Nephron progenitor cell (in vitro differentiated cells): ENCODE results near the gene CNGA1.
A peak's percentile ranks its signal among the peaks of the same experiment; 100 is the strongest.
"Not testable (repeated sequence)": the region's sequence is repeated elsewhere in the genome, so short reads cannot be mapped to it uniquely, and the experiment has no call there.

Source experiments
- DNase-seq: peaks from one replicate; pipeline ENCODE4 v3.0.0; 2021
- H3K27ac Mint-ChIP-seq: 2 replicates; pipeline ENCODE4 v1.8.0; 2021; ENCODE audit warnings: mild to moderate bottlenecking, moderate library complexity, mixed read lengths
- H3K27me3 Mint-ChIP-seq: 2 replicates; pipeline ENCODE4 v1.8.0; 2021; ENCODE audit warnings: mild to moderate bottlenecking, low read depth, mixed read lengths; ENCODE audit not compliant: poor library complexity
- H3K36me3 Mint-ChIP-seq: 2 replicates; pipeline ENCODE4 v1.8.0; 2021; ENCODE audit warnings: low read depth, mixed read lengths
- H3K4me1 Mint-ChIP-seq: 2 replicates; pipeline ENCODE4 v1.8.0; 2021; ENCODE audit warnings: mixed read lengths
- H3K4me3 Mint-ChIP-seq: 2 replicates; pipeline ENCODE4 v1.8.0; 2021; ENCODE audit warnings: mild to moderate bottlenecking, moderate library complexity, mixed read lengths
- H3K9me3 Mint-ChIP-seq: 2 replicates; pipeline ENCODE4 v1.8.0; 2021; ENCODE audit warnings: mild to moderate bottlenecking, moderate library complexity, mixed read lengths
- CTCF ChIP-seq: fragments of 200-600 bp; sonication (generic); IDR thresholded peaks from 2 replicates; pipeline ENCODE4 v1.5.0; 2021; ENCODE audit warnings: antibody characterized with exemption

Gene CNGA1

DNA sequence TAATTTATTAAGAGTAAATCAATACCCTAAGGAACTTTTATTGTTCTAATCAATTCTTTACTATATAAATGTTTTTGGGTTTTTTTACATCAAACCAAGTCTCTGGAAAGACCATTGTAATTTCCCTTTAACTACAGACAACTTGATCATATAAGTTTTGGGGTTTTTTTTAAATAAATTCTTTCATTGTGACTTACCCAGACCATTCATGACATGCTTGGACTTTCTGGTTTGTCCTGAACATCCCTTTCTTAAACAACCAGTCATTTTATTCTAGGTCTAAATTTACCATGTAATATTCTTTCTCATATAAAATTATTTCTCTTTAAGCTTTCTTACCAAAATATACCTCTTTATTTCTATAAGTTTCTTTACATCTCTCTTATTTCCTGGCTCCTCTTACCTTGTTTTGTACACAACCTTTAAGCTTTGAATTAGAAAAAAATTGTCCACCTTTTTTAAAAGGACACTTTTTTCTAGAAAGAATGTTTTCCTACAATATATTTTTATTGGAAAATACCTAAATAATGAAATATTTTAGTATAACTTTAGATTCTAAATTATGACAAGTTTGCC is 8.4 kb downstream of the CNGA1 start:
- DNase-seq = no peak
- Mint-ChIP-seq H3K27ac (no peak overlapping the region), H3K9me3 (peaks cover 72% of the 10 kb centered on the region), H3K4me1 (no peaks in the 10 kb centered on the region), H3K27me3 (no peaks in the 10 kb centered on the region), H3K36me3 (no peaks in the 10 kb centered on the region), H3K4me3 (no peak overlapping the region)
- TF ChIP-seq CTCF = no peak

GRCh38 chr4:48005781-48006180 is 10.7 kb downstream of the CNGA1 start:
- Mint-ChIP-seq H3K27ac (no peak overlapping the region), H3K27me3 (no peaks in the 10 kb centered on the region), H3K4me1 (no peaks in the 10 kb centered on the region), H3K9me3 (peaks cover 59% of the 10 kb centered on the region), H3K4me3 (no peak overlapping the region), H3K36me3 (no peaks in the 10 kb centered on the region)
- no peak for TF ChIP-seq CTCF
- no peak for DNase-seq

- not testable (repeated sequence) for DNase-seq
- H3K9me3 Mint-ChIP-seq = peaks cover 54% of the 10 kb centered on the region
Measured at GRCh38 chr4:48003568-48003967, 12.9 kb downstream of the CNGA1 start.

DNA sequence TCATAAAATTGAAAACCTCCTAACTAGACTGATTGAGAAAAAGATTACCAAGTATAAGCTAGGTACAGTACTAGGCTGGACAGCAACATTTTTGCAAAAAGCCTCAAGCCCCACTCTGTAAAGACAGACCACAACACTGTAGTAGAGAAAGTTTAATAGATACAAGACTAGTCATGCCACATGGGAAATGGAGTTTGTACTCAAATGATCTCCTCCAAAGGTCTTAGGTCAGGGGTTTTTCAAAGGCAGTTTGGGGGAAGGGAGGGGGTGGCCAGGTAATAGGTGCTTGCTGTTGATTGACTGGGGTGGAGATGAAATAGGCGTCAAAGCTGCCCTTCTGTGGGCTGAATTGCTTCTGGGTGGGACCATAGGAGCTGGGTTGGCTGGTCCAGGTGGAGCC is 14.2 kb downstream of the CNGA1 start:
- Mint-ChIP-seq H3K27me3 (no peaks in the 10 kb centered on the region), H3K4me3 (no peak overlapping the region), H3K4me1 (no peaks in the 10 kb centered on the region), H3K9me3 (peaks cover 49% of the 10 kb centered on the region), H3K27ac (no peak overlapping the region), H3K36me3 (no peaks in the 10 kb centered on the region)
- DNase-seq = no peak
- no peak for TF ChIP-seq CTCF

More at GRCh38 chr4:48003568-48003967, 12.9 kb downstream of the CNGA1 start:
- H3K4me3 Mint-ChIP-seq, H3K4me1 Mint-ChIP-seq, H3K27me3 Mint-ChIP-seq, H3K36me3 Mint-ChIP-seq, H3K27ac Mint-ChIP-seq: not testable (repeated sequence)
- peak; percentile 19 for TF ChIP-seq CTCF

DNA sequence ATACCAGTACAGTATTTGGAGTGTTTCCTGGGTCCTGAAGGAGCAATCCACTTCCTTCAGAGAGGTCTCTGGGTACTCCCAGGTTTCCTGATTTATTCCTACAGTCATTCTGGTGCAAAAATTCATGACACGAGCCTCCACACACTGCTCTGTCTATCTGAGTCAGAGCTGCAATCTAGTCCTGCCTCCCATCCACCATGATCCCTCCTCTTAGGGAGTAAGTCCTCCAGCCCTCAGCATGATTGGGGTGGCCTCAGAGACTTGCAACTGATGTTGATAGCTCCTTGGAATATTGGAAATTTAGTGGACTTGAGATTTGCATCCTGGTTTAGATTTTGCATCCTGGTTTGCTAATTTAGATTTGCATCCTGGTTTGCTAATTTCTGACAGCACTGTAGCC is 20.5 kb downstream of the CNGA1 start:
- no peak for TF ChIP-seq CTCF
- Mint-ChIP-seq H3K9me3 (peaks cover 45% of the 10 kb centered on the region), H3K4me1 (no peaks in the 10 kb centered on the region), H3K4me3 (no peak overlapping the region), H3K27ac (no peak overlapping the region), H3K36me3 (no peaks in the 10 kb centered on the region), H3K27me3 (no peaks in the 10 kb centered on the region)
- DNase-seq = no peak

DNA sequence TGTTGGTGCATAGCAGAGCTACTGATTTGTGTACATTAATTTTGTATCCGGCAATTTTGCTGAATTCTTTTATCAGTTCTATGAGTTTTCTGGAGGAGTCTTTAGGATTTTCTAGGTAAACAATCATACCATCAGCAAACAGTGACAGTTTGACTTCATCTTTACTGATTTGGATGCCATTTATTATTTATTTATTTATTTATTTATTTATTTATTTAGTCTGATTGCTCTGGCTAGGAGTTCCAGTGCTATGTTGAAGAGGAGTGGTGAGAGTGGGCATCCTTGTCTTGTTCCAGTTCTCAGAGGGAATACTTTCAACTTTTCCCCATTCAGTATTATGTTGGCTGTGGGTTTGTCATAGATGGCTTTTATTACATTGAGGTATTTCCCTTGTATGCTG is 24.0 kb downstream of the CNGA1 start:
- not testable (repeated sequence) for H3K4me3 Mint-ChIP-seq, H3K4me1 Mint-ChIP-seq, DNase-seq, H3K36me3 Mint-ChIP-seq, H3K27ac Mint-ChIP-seq, H3K27me3 Mint-ChIP-seq
- peaks cover 37% of the 10 kb centered on the region for H3K9me3 Mint-ChIP-seq
